Measurements from ENCODE around the gene POLR3H.

DNA sequence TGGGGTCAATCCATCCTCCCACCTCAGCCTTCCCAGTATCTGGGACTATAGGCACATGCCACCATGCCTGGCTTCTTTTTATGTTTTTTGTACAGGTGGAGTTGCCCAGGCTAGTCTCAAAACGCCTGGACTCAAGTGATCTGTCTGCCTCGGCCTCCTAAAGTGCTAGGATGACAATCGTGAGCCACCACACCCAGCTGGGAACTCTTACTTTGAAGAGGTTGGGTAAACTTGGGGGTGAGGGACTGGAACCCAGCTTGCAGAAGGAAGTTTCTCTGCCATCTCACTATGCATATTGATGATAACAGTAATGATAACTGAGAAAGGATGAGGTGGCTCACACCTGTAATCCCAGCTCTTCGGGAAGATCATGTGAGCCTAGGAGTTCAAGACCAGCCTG lies 39.5 kb downstream of the POLR3H start:
- TF ChIP-seq, protein P1, sequence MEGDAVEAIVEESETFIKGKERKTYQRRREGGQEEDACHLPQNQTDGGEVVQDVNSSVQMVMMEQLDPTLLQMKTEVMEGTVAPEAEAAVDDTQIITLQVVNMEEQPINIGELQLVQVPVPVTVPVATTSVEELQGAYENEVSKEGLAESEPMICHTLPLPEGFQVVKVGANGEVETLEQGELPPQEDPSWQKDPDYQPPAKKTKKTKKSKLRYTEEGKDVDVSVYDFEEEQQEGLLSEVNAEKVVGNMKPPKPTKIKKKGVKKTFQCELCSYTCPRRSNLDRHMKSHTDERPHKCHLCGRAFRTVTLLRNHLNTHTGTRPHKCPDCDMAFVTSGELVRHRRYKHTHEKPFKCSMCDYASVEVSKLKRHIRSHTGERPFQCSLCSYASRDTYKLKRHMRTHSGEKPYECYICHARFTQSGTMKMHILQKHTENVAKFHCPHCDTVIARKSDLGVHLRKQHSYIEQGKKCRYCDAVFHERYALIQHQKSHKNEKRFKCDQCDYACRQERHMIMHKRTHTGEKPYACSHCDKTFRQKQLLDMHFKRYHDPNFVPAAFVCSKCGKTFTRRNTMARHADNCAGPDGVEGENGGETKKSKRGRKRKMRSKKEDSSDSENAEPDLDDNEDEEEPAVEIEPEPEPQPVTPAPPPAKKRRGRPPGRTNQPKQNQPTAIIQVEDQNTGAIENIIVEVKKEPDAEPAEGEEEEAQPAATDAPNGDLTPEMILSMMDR (conservative IDR thresholded peaks at IDR 0.05), result no peak
- TF ChIP-seq ZFX (IDR thresholded peaks at IDR 0.05), result no peak

All from C4-2B (cell line).